C4-2B (cell line): ENCODE data around the gene TRPV6.

Source experiments
- ZFX ChIP-seq: fragments of 450-650 bp; IDR thresholded peaks from 2 replicates; pipeline ENCODE4 v1.6.1; 2017
- TF ChIP-seq, protein P1 (sequence below): fragments of 450-650 bp; conservative IDR thresholded peaks from 2 replicates; pipeline ENCODE4 v1.5.1; 2017; ENCODE audit warnings: mild to moderate bottlenecking

DNA sequence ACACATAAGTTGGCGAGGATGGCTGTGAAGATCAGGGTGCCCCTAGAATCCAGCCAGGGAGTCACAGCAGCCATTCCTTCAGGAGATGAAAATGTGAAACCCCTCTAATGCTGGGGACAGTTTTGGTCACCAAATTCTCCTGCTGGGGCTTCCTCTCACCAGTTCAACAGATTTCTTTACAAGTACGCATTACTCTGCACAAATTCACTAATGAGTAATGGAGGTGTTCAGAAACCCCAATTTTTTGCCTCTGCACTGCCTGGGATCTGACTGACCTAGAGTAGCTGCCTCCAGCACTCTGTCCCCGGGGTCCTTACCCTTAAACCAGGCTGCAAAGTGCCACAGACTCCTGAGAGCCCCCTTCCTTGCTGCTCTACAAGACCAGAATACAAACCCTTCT lies 31.9 kb upstream of the TRPV6 start:
- TF ChIP-seq, protein P1, sequence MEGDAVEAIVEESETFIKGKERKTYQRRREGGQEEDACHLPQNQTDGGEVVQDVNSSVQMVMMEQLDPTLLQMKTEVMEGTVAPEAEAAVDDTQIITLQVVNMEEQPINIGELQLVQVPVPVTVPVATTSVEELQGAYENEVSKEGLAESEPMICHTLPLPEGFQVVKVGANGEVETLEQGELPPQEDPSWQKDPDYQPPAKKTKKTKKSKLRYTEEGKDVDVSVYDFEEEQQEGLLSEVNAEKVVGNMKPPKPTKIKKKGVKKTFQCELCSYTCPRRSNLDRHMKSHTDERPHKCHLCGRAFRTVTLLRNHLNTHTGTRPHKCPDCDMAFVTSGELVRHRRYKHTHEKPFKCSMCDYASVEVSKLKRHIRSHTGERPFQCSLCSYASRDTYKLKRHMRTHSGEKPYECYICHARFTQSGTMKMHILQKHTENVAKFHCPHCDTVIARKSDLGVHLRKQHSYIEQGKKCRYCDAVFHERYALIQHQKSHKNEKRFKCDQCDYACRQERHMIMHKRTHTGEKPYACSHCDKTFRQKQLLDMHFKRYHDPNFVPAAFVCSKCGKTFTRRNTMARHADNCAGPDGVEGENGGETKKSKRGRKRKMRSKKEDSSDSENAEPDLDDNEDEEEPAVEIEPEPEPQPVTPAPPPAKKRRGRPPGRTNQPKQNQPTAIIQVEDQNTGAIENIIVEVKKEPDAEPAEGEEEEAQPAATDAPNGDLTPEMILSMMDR = no peak
- no peak for TF ChIP-seq ZFX
